Kidney (tissue), 14 donors: Measurements from ENCODE around the gene NEU2. TPM values are rescaled to one million over a fixed set of nuclear protein-coding genes. Genes with fewer than 3 reads are reported as not detected.

Experiments
- DNase-seq, 5 donors: peaks; one replicate each; pipeline ENCODE4 v3.0.0-alpha.2; 2013 to 2020
- FAIRE-seq: peaks from 2 replicates; lab custom pipeline; 2012; peaks lifted over from hg19 to GRCh38; lab: Jason Lieb, UNC
- H3K27ac ChIP-seq, 2 donors: one replicate each; pipeline ENCODE4 v1.7.0; 2013; ENCODE audit warnings: low read depth in 2 of 2, low read length in 2 of 2, inconsistent platforms in 1 of 2
- H3K27me3 ChIP-seq: one replicate; pipeline ENCODE4 v1.7.1; 2013; ENCODE audit warnings: low read length, inconsistent platforms; ENCODE audit not compliant: control insufficient read depth, insufficient read depth
- H3K36me3 ChIP-seq, 3 donors: one replicate each; pipeline versions ENCODE4 v1.7.0 to v1.7.1; 2013; ENCODE audit warnings: low read length in 3 of 3, control low read depth in 1 of 3, inconsistent platforms in 1 of 3; ENCODE audit not compliant: insufficient read depth in 3 of 3, control insufficient read depth in 2 of 3
- H3K4me1 ChIP-seq, 3 donors: one replicate each; pipeline versions ENCODE4 v1.7.0 to v1.7.1; 2013; ENCODE audit warnings: low read length in 3 of 3, inconsistent platforms in 1 of 3, low read depth in 1 of 3; ENCODE audit not compliant: control insufficient read depth in 2 of 3, insufficient read depth in 2 of 3
- H3K4me3 ChIP-seq, 3 donors: one replicate each; pipeline versions ENCODE4 v1.7.0 to v1.8.1; 2013; ENCODE audit warnings: low read length in 3 of 3, control low read depth in 1 of 3, inconsistent platforms in 1 of 3
- H3K9ac ChIP-seq, 3 donors: one replicate each; pipeline versions ENCODE4 v1.7.0 to v1.7.1; 2013; ENCODE audit warnings: low read length in 3 of 3, control low read depth in 1 of 3, inconsistent platforms in 1 of 3
- H3K9me3 ChIP-seq, 3 donors: one replicate each; pipeline versions ENCODE4 v1.7.0 to v1.7.1; 2013; ENCODE audit warnings: low read length in 3 of 3, control low read depth in 1 of 3, inconsistent platforms in 1 of 3; ENCODE audit not compliant: control insufficient read depth in 2 of 3, insufficient read depth in 1 of 3
- CTCF ChIP-seq: IDR thresholded peaks from 3 replicates; pipeline ENCODE4 v1.5.1; 2012; ENCODE audit warnings: mild to moderate bottlenecking, moderate library complexity, borderline replicate concordance; ENCODE audit not compliant: insufficient read depth; ENCODE audit errors: extremely low read depth
- intact Hi-C: fragments of 100-400 bp; cut with DNase I; formaldehyde crosslinking; loops from one replicate; pipeline ENCODE4 v1.11.1; 2022
- polyA plus RNA-seq: library from polyadenylated mRNA; stranded (reverse); fragments of 350-450 nt; fragmentation: Illumina TruSeq; extraction: RNeasy Lipid Tissue Mini Kit (QIAGEN cat#74804); gene quantifications from one replicate; pipeline ENCODE4 v1.2.3, GENCODE V29; 2014; ENCODE audit warnings: low read depth, low replicate concordance; ENCODE audit not compliant: insufficient read depth
- total RNA-seq: library from RNA; stranded (reverse); fragmentation: NEBNext Ultra II Directional; extraction: Animal tissue kit (Norgen Biotek cat#: 25700); gene quantifications from one replicate; pipeline ENCODE4 v1.2.1, GENCODE V29; 2021
- donor health status: control.
- donor health status: control.
- donor health status: control.
- donor health status: control.
- donor health status: control.
- donor health status: DM: yes; HTN: yes; CAD: no.
- donor health status: Normal renal cell carcinoma (clear cell type).

NEU2 gene
- total and polyA plus RNA-seq, 2 donors from 2014 or later = not detected

GRCh38 chr2:233039846-233040530 is 7.5 kb downstream of the NEU2 start:
- Histone ChIP-seq H3K4me1 (no peaks in the 10 kb centered on the region), H3K9ac (no peak overlapping the region), H3K27ac (no peak overlapping the region), H3K9me3 (peaks cover 0 to 7% (median 0%) of the 10 kb centered on the region in 3 donors), H3K27me3 (no peaks in the 10 kb centered on the region), H3K36me3 (no peaks in the 10 kb centered on the region), H3K4me3 (no peak overlapping the region)
- DNase-seq (no peak), FAIRE-seq (no peak)
- TF ChIP-seq CTCF = no peak
- intact Hi-C loops = no loop called here

- intact Hi-C loops = no loop called here
- H3K27ac ChIP-seq = no peak overlapping the region
- no peak for TF ChIP-seq CTCF
- no peaks in the 10 kb centered on the region for H3K4me1 ChIP-seq
- no peak overlapping the region for H3K4me3 ChIP-seq
- DNase-seq = no peak
- no peak for FAIRE-seq
- no peaks in the 10 kb centered on the region for H3K36me3 ChIP-seq
- peaks cover 0 to 6% (median 0%) of the 10 kb centered on the region in 3 donors for H3K9me3 ChIP-seq
- H3K27me3 ChIP-seq = no peaks in the 10 kb centered on the region
- no peak overlapping the region for H3K9ac ChIP-seq
Observed at GRCh38 chr2:233040571-233040970, 8.1 kb downstream of the NEU2 start.

- H3K36me3 ChIP-seq = no peaks in the 10 kb centered on the region
- H3K27me3 ChIP-seq = no peaks in the 10 kb centered on the region
- no peak for TF ChIP-seq CTCF
- H3K4me3 ChIP-seq = no peak overlapping the region
- H3K9ac ChIP-seq = no peak overlapping the region
- intact Hi-C loops = no loop called here
- DNase-seq (no peak), FAIRE-seq (no peak)
- H3K27ac ChIP-seq = no peak overlapping the region
- no peaks in the 10 kb centered on the region for H3K9me3 ChIP-seq
- H3K4me1 ChIP-seq = no peaks in the 10 kb centered on the region
Observed at GRCh38 chr2:233041722-233042323, 9.4 kb downstream of the NEU2 start.
